SK-N-MC (cell line): Measurements from ENCODE around the gene ETS2.

Experiments used
- EZH2 ChIP-seq: fragments of 200-600 bp; sonication (generic); IDR thresholded peaks from one replicate; pipeline ENCODE4 v1.6.1; 2017; ENCODE audit warnings: antibody characterized with exemption
- FOXP2 ChIP-seq: optimal IDR thresholded peaks from 2 replicates; pipeline ENCODE3; 2011; ENCODE audit warnings: mild to moderate bottlenecking, moderate library complexity; ENCODE audit not compliant: insufficient read depth; ENCODE audit errors: extremely low read length, control extremely low read depth
- POLR2AphosphoS5 ChIP-seq: IDR thresholded peaks from 2 replicates; pipeline ENCODE4 v1.6.1; 2012; ENCODE audit warnings: mild to moderate bottlenecking, low read depth, low read length, borderline replicate concordance

DNA sequence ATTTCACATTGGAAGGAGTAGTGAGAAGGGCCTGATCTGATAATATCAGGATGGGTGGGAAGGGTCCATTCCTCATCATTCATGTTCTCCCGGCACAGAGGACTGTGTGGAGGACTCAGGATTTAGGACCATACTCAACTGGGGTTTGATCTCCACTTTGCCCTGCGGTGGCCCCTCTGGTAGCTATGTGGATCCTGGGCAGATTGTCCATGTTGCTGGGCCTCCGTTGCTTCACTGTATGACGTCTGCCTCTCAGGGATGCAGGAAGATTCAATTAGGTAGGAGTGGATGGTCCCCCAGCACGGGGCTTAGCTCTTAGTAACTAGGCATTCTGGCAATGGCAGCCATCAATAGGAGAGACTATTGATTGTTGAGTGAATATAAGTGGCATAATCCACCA, 2.3 kb downstream of the ETS2 start:
- no peak for TF ChIP-seq POLR2AphosphoS5
- no peak for TF ChIP-seq EZH2
- no peak for TF ChIP-seq FOXP2
